ENCODE measurements around the gene ECD. TPM values are rescaled to one million over a fixed set of nuclear protein-coding genes. Genes with fewer than 3 reads are reported as not detected.

The ECD gene
- total and polyA plus RNA-seq, 10 of the 15 experiments (the other 5 are each of a cell fraction or from before 2014, with no cell fraction given), result 27.3 to 61.6 (median 44.0) TPM

DNA sequence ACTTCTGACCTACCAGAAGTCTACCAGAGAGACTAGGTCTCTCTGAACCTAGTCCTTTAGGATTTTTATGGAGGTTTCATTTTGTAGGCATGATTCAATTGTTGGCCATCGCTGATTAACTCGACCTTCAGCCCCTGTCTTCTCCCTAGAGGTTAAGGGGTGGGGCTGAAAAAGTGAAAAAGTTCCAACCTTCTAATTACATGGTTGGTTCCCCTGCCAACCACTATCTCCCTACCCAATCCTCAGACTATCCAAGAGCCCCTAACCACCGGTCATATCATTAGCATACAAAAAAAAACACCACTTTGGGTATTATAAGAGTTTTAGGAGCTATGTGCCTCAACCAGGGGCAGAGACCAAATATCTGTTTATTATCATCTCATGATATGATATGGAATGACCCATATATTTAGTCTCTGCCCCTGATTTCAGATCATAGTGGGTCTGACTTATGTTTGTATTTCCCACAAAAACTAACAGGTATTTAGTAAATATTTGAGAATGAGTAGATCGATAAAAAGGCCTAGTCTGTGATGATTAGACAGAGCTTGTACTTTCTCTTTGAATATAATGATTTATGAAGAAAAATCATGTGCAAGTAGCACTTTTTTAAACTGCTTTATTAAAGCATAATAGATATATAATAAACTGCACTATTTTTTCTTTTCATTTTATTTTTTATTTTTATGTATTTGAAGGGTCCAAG lies 43.5 kb upstream of the ECD start:
- 91% methylated on average over 4 of the region's 4 CpGs for WGBS (ENCODE audit: insufficient coverage, insufficient replicate concordance, low lambda C conversion rate, missing lambda C conversion rate)
- Histone ChIP-seq H3K9ac (ENCODE audit: control insufficient read depth, insufficient read depth, low read length) (no peak overlapping the region), H3K27me3 (replicated peaks in 1 of 2; ENCODE audit: control insufficient read depth in 2 of 2, insufficient read depth in 2 of 2, low read length in 1 of 2) (no peaks in the 10 kb centered on the region), H3K36me3 (ENCODE audit: control insufficient read depth in 2 of 2, insufficient read depth in 2 of 2, low read length in 1 of 2) (no peaks in the 10 kb centered on the region; a peak in 1 of 4 replicates), H3K9me3 (replicated peaks; ENCODE audit: control insufficient read depth, insufficient read depth, low read length) (no peaks in the 10 kb centered on the region), H2AFZ (ENCODE audit: control insufficient read depth, low read depth, low read length) (no peak overlapping the region), H3K27ac (ENCODE audit: control insufficient read depth, insufficient read depth) (no peak overlapping the region), H3K4me3 (no peak overlapping the region), H4K20me1 (ENCODE audit: control insufficient read depth, insufficient read depth) (no peaks in the 10 kb centered on the region), H3K4me2 (ENCODE audit: control insufficient read depth, insufficient read depth) (no peak overlapping the region), H3K79me2 (ENCODE audit: control insufficient read depth, insufficient read depth, low read length) (no peaks in the 10 kb centered on the region), H3K4me1 (ENCODE audit: control insufficient read depth, insufficient read depth, low read length) (no peaks in the 10 kb centered on the region)
- FAIRE-seq, result no peak
- no peak for TF ChIP-seq YY1 (IDR thresholded peaks at IDR 0.05; ENCODE audit: low read depth, low read length)
- TF ChIP-seq NFXL1 (IDR thresholded peaks at IDR 0.05; ENCODE audit: borderline replicate concordance), result no peak
- no peak for TF ChIP-seq E2F8 (IDR thresholded peaks at IDR 0.05; ENCODE audit: low read depth, partially characterized antibody)
- no peak for TF ChIP-seq SMC3 (IDR thresholded peaks at IDR 0.05; ENCODE audit: borderline replicate concordance, low read length)
- TF ChIP-seq BRCA1 (IDR thresholded peaks at IDR 0.05; ENCODE audit: low read depth, low read length), result no peak
- TF ChIP-seq, protein P1, sequence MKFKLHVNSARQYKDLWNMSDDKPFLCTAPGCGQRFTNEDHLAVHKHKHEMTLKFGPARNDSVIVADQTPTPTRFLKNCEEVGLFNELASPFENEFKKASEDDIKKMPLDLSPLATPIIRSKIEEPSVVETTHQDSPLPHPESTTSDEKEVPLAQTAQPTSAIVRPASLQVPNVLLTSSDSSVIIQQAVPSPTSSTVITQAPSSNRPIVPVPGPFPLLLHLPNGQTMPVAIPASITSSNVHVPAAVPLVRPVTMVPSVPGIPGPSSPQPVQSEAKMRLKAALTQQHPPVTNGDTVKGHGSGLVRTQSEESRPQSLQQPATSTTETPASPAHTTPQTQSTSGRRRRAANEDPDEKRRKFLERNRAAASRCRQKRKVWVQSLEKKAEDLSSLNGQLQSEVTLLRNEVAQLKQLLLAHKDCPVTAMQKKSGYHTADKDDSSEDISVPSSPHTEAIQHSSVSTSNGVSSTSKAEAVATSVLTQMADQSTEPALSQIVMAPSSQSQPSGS (IDR thresholded peaks at IDR 0.05; ENCODE audit: low read length), result no peak
- TF ChIP-seq KAT2A (conservative IDR thresholded peaks at IDR 0.05; ENCODE audit: control insufficient read depth, low read depth, low read length), result no peak
- no peak for TF ChIP-seq NR2F1 (conservative IDR thresholded peaks at IDR 0.05)
- TF ChIP-seq BCL11A (IDR thresholded peaks at IDR 0.05; ENCODE audit: low read depth, low read length), result no peak
- TF ChIP-seq CEBPB (IDR thresholded peaks at IDR 0.05; ENCODE audit: borderline replicate concordance in 1 of 2, low read depth in 2 of 2, low read length in 2 of 2), result no peak
- TF ChIP-seq SUZ12 (IDR thresholded peaks at IDR 0.05; ENCODE audit: unreplicated experiment), result no peak
- no peak for TF ChIP-seq CHD4 (IDR thresholded peaks at IDR 0.05)
- TF ChIP-seq WRNIP1 (IDR thresholded peaks at IDR 0.05; ENCODE audit: borderline replicate concordance, low read depth, low read length), result no peak
- no peak for TF ChIP-seq SREBF2 (IDR thresholded peaks at IDR 0.05; ENCODE audit: low read length)
- no peak for TF ChIP-seq CBX3 (IDR thresholded peaks at IDR 0.05; ENCODE audit: borderline replicate concordance, low read depth)
- no peak for TF ChIP-seq RAD51 (IDR thresholded peaks at IDR 0.05)
- TF ChIP-seq IRF4 (IDR thresholded peaks at IDR 0.05; ENCODE audit: low read depth, low read length), result no peak
- no peak for TF ChIP-seq SIN3A (IDR thresholded peaks at IDR 0.05; ENCODE audit: low read depth, low read length)
- TF ChIP-seq ZNF217 (IDR thresholded peaks at IDR 0.05), result no peak
- ChIA-PET POLR2A (no interaction called here), SMC1A (ENCODE audit: uncharacterized antibody, unreplicated experiment) (interaction anchor here (1.3 kb wide), 1 partner anchor 41 kb away, joined by 3 read pairs; no protein-coding TSS in a partner anchor), RAD21 (ENCODE audit: unreplicated experiment) (interaction anchor here (1.2 kb wide), 1 partner anchor 43 kb away, joined by 3 read pairs; the partner anchor contains the start of gene FAM149B1), CTCF (interaction anchor here (1.0 kb wide), 1 partner anchor 34 kb away, joined by 4 read pairs; no protein-coding TSS in a partner anchor)
- in situ Hi-C loops (cut with MboI) (no loop called here), intact Hi-C loops (cut with micrococcal nuclease; ENCODE audit: unreplicated experiment) (no loop called here)
- no peak for ATAC-seq
- no TSS peak for BruUV-seq (replicated peaks)
- no peak for DNase-seq (ENCODE audit: low read depth, low spot score)
